Activated naive CD4-positive, alpha-beta T cell treated with anti-CD3 and anti-CD28 coated beads, Interleukin-2, amount 50 U/mL, for 24 hours (primary cell): Measurements from ENCODE around the gene INVS.
"Not testable (repeated sequence)": the region's sequence is repeated elsewhere in the genome, so short reads cannot be mapped to it uniquely, and the experiment has no call there.

Experiments
- H3K27ac Mint-ChIP-seq: one replicate; pipeline ENCODE4 v1.8.0; 2021; ENCODE audit warnings: mild to moderate bottlenecking, mixed read lengths
- H3K27me3 Mint-ChIP-seq: one replicate; pipeline ENCODE4 v1.8.0; 2021; ENCODE audit warnings: mixed read lengths
- H3K36me3 Mint-ChIP-seq: one replicate; pipeline ENCODE4 v1.8.0; 2021; ENCODE audit warnings: mixed read lengths
- H3K4me1 Mint-ChIP-seq: one replicate; pipeline ENCODE4 v1.8.0; 2021; ENCODE audit warnings: mixed read lengths
- H3K4me3 Mint-ChIP-seq: one replicate; pipeline ENCODE4 v1.8.0; 2021; ENCODE audit warnings: mild to moderate bottlenecking, mixed read lengths
- H3K9me3 Mint-ChIP-seq: one replicate; pipeline ENCODE4 v1.8.0; 2021; ENCODE audit warnings: mixed read lengths

Gene INVS

GRCh38 chr9:100222674-100223073 lies 123.6 kb downstream of the INVS start:
- Mint-ChIP-seq H3K27ac (no peak overlapping the region), H3K4me1 (no peaks in the 10 kb centered on the region), H3K4me3 (no peak overlapping the region), H3K27me3 (no peaks in the 10 kb centered on the region), H3K36me3 (peaks cover 3% of the 10 kb centered on the region), H3K9me3 (no peaks in the 10 kb centered on the region)

DNA sequence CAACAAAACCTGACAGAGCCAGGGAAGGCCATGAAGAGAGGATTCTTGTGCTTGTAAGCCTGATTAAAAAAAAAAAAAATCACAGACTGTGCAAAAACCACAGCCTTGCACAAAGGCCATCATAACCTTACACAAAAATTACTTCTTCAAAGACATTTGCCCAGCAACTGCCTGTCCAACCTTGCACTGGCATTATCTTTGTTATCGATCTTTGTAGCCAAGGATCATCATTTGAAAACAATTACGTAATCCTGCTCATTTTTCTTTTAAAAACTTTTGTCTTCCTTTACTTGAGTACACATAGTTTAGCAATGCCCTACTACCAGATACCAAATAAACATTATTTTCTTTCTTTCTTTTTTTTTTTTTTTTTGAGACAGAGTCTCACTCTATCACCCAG lies 128.6 kb downstream of the INVS start:
- no peaks in the 10 kb centered on the region for H3K4me1 Mint-ChIP-seq
- no peak overlapping the region for H3K4me3 Mint-ChIP-seq
- H3K27ac Mint-ChIP-seq: no peak overlapping the region
- H3K36me3 Mint-ChIP-seq: peaks cover 22% of the 10 kb centered on the region
- no peaks in the 10 kb centered on the region for H3K27me3 Mint-ChIP-seq
- H3K9me3 Mint-ChIP-seq: no peaks in the 10 kb centered on the region

GRCh38 chr9:100228352-100228869 lies 129.4 kb downstream of the INVS start:
- Mint-ChIP-seq H3K4me3 (no peak overlapping the region), H3K4me1 (no peaks in the 10 kb centered on the region), H3K36me3 (peaks cover 27% of the 10 kb centered on the region), H3K27ac (no peak overlapping the region), H3K27me3 (no peaks in the 10 kb centered on the region), H3K9me3 (no peaks in the 10 kb centered on the region)

DNA sequence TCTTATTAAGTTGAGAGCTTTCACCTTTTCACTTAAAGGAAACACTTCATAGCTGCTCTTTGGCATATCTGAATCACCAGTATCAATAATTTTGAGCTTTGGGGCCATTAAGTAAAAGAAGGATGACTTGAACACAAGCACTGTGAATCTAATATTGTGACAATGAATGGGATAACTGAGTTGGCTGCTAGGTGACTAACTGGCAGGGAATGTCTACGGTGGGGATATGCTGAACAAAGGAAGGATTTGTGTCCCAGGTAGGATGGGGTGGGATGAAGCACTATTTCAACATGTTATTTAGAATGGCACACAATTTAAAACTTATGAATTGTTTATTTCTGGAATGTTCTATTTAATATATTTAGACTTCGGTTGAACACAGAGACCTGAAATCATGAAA lies 130.1 kb downstream of the INVS start:
- peaks cover 34% of the 10 kb centered on the region for H3K36me3 Mint-ChIP-seq
- H3K4me1 Mint-ChIP-seq: no peaks in the 10 kb centered on the region
- H3K27me3 Mint-ChIP-seq: no peaks in the 10 kb centered on the region
- no peak overlapping the region for H3K4me3 Mint-ChIP-seq
- H3K27ac Mint-ChIP-seq: no peak overlapping the region
- no peaks in the 10 kb centered on the region for H3K9me3 Mint-ChIP-seq

DNA sequence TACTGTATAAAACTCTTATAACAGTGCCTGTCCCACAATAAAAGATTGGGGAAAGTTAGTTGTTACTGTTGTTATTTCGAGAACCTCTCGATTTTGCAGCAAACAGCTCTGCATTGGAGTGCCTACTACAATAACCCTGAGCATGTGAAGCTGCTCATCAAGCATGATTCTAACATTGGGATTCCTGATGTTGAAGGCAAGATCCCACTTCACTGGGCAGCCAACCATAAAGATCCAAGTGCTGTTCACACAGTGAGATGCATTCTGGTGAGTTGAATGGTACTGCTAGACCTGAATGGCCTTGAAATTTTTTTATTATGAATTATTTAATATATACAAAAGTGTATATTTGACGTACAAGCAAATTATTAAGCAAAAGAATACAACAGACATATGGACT lies 130.5 kb downstream of the INVS start:
- Mint-ChIP-seq H3K27ac (no peak overlapping the region), H3K4me1 (no peaks in the 10 kb centered on the region), H3K4me3 (no peak overlapping the region), H3K9me3 (no peaks in the 10 kb centered on the region), H3K27me3 (no peaks in the 10 kb centered on the region), H3K36me3 (peaks cover 38% of the 10 kb centered on the region)

DNA sequence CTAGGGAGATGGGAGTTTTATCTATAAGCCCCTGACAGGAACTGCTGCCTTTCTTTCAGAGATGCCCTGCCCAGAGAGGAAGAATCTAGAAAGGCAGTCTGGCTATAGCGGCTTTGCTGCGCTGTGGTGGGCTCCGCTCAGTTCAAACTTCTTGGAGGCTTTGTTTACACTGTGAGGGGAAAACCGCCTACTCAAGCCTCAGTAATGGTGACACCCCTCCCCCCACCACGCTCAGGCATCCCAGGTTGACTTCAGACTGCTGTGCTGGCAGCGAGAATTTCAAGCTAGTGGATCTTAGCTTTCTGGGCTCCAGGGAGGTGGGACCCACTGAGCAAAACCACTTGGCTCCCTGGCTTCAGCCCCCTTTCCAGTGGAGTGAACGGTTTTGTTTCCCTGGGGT lies 137.9 kb downstream of the INVS start:
- H3K4me1 Mint-ChIP-seq, H3K27ac Mint-ChIP-seq, H3K27me3 Mint-ChIP-seq, H3K4me3 Mint-ChIP-seq: not testable (repeated sequence)
- Mint-ChIP-seq H3K36me3 (peaks cover 56% of the 10 kb centered on the region), H3K9me3 (peaks cover 10% of the 10 kb centered on the region)

- Mint-ChIP-seq H3K36me3 (peaks cover 40% of the 10 kb centered on the region), H3K27me3 (no peaks in the 10 kb centered on the region), H3K4me1 (no peaks in the 10 kb centered on the region), H3K4me3 (no peak overlapping the region), H3K27ac (no peak overlapping the region), H3K9me3 (peaks cover 10% of the 10 kb centered on the region)
These were observed 141.5 kb downstream of the INVS start for GRCh38 chr9:100240512-100240911.

GRCh38 chr9:100267211-100267610 lies 168.2 kb downstream of the INVS start:
- Mint-ChIP-seq H3K4me1 (peaks cover 3% of the 10 kb centered on the region), H3K4me3 (no peak overlapping the region), H3K27me3 (no peaks in the 10 kb centered on the region), H3K27ac (no peak overlapping the region), H3K9me3 (no peaks in the 10 kb centered on the region), H3K36me3 (peaks cover 21% of the 10 kb centered on the region)

DNA sequence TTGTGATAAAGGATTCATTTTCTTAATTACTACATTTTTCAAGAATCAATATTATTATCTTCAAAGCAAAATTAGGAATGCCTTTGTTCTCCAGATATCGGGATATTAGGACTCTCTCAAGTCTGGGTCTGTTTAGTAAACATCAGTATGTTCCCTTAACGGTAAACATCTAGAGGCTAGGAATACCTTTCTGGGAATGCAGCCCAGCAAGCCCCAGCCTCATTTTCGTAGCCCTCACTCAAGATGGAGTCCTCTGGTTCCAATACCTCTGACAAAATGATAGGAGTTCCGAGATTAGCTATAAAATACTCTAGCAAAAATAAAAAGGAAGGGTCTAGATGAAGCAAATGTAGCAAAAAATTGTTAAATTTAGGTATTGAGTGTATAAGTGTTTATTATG lies 169.2 kb downstream of the INVS start:
- no peaks in the 10 kb centered on the region for H3K9me3 Mint-ChIP-seq
- H3K27ac Mint-ChIP-seq: no peak overlapping the region

DNA sequence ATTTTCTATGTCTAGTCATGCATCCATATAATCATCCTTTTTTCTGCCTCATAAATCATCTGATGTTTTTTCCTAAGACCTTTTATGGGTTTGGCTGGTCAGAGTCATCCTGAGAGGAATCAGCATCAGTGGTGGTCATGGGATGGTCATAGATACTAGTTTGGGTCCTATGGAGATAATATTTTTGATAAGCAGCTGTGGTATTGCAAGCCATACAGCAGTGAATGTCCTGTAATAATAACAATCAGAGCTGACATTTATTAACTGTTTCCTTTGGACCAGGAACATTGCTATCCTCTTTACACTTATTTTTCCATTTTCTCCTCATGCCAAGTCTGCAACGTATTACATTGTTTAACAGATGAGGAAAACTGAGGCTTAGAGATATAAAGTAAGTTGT lies 170.6 kb downstream of the INVS start:
- H3K4me3 Mint-ChIP-seq: no peak overlapping the region
- peaks cover 16% of the 10 kb centered on the region for H3K36me3 Mint-ChIP-seq

More for the DNA sequence above, 169.2 kb downstream of the INVS start:
- no peaks in the 10 kb centered on the region for H3K27me3 Mint-ChIP-seq
- H3K36me3 Mint-ChIP-seq: peaks cover 22% of the 10 kb centered on the region
- peaks cover 3% of the 10 kb centered on the region for H3K4me1 Mint-ChIP-seq
- no peak overlapping the region for H3K4me3 Mint-ChIP-seq

GRCh38 chr9:100277166-100277979 lies 178.3 kb downstream of the INVS start:
- no peak overlapping the region for H3K4me3 Mint-ChIP-seq

More for the DNA sequence above, 170.6 kb downstream of the INVS start:
- Mint-ChIP-seq H3K27me3 (no peaks in the 10 kb centered on the region), H3K27ac (no peak overlapping the region), H3K9me3 (no peaks in the 10 kb centered on the region), H3K4me1 (no peaks in the 10 kb centered on the region)

DNA sequence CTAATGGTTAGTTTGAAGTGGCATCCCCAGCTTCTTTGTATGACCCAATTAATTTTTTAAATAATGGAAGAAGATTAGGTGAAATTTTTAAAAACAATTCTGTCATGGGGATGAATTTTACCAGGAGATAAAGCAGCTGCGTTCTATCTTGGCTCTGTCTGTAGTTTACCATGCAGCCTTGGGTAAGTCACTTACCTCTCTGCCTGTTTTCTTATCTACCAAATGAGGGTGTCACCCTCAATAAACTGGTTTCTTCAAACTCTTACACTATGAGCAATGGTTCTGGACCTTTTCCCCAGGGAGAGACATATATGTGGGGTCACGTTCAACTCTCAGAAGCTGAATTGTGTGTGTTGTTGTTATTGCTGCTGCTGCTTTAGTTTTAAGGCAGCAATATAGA lies 182.0 kb downstream of the INVS start:
- Mint-ChIP-seq H3K4me1 (no peaks in the 10 kb centered on the region), H3K4me3 (no peak overlapping the region)

More at GRCh38 chr9:100277166-100277979, 178.3 kb downstream of the INVS start:
- Mint-ChIP-seq H3K36me3 (peaks cover 23% of the 10 kb centered on the region), H3K4me1 (no peaks in the 10 kb centered on the region), H3K27ac (no peak overlapping the region), H3K27me3 (no peaks in the 10 kb centered on the region), H3K9me3 (no peaks in the 10 kb centered on the region)

DNA sequence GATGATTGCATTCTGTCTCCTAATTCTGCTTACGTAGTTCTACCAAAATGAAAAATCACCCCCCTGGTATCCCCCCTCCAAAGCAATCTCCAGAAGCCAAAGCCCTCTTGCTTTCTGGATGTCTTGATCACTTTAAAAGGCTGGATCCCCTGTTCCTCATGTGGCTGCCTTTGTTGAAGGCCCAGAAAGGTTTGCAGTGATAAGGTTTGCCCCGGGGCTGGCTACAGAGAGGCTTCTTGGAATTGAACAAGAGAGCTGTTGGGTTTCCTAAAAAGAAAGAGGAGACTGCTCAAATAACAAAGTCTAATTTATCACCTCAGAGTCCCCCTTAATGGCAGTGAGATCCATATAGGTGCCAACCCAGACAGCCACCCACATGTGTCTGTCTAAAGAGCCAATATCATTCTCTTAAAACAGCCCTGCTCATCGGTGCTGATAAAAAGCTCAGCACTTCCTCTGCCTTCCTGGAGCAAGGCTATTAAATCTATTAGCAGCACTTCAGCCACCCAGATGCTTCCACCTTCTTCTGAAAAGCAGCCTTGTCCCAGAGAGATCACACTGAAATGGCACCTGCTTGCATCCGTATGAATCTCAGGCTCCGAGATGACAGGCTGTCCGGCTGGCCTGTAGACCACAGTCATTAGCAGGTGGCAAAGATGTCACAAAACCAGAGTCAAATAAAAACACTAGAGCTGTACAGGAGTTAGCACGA lies 182.8 kb downstream of the INVS start:
- H3K9me3 Mint-ChIP-seq: peaks cover 9% of the 10 kb centered on the region
- H3K4me3 Mint-ChIP-seq: no peak overlapping the region
- no peaks in the 10 kb centered on the region for H3K4me1 Mint-ChIP-seq
- no peak overlapping the region for H3K27ac Mint-ChIP-seq
- H3K27me3 Mint-ChIP-seq: no peaks in the 10 kb centered on the region
- H3K36me3 Mint-ChIP-seq: peaks cover 44% of the 10 kb centered on the region

More for the DNA sequence above, 182.0 kb downstream of the INVS start:
- H3K27me3 Mint-ChIP-seq: no peaks in the 10 kb centered on the region
- no peak overlapping the region for H3K27ac Mint-ChIP-seq
- H3K9me3 Mint-ChIP-seq: peaks cover 9% of the 10 kb centered on the region
- H3K36me3 Mint-ChIP-seq: peaks cover 40% of the 10 kb centered on the region

DNA sequence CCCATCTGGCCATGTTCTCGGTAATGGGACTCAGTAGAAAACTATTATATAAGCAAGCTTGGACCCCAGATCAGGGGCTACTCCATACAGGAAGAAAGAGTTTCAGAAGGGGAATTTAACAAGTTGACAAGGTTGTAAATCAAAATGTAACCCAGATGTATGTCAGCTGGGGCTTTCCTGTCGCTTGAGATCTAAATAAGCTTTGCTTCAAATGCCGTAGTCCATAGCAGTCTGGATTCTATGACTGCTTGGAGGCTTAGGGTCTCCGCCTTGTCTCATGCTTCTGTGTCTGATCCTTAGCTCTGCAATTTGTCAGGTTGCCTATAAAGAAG lies 183.3 kb downstream of the INVS start:
- Mint-ChIP-seq H3K9me3 (peaks cover 9% of the 10 kb centered on the region), H3K4me1 (no peaks in the 10 kb centered on the region), H3K27me3 (no peaks in the 10 kb centered on the region), H3K27ac (no peak overlapping the region), H3K4me3 (no peak overlapping the region), H3K36me3 (peaks cover 48% of the 10 kb centered on the region)

DNA sequence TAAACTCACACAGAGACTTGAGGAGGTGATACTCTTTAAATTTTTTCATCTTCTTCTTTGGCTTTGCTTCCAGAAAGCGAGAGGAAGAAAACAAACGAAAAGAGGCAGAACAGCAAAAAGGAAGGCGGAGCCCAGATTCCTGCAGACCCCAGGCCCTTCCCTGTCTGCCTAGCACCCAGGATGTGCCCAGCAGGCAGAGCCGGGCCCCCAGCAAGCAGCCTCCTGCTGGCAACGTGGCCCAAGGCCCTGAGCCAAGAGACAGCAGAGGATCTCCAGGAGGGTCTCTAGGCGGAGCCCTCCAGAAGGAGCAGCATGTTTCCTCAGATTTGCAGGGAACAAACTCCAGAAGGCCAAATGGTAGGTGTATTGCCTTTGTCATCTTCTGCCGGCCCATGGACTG lies 185.2 kb downstream of the INVS start:
- H3K4me1 Mint-ChIP-seq: no peaks in the 10 kb centered on the region

GRCh38 chr9:100285080-100285479 lies 186.0 kb downstream of the INVS start:
- H3K36me3 Mint-ChIP-seq: peaks cover 57% of the 10 kb centered on the region
- peaks cover 19% of the 10 kb centered on the region for H3K9me3 Mint-ChIP-seq
- H3K4me1 Mint-ChIP-seq: no peaks in the 10 kb centered on the region
- no peak overlapping the region for H3K4me3 Mint-ChIP-seq
- no peaks in the 10 kb centered on the region for H3K27me3 Mint-ChIP-seq
- H3K27ac Mint-ChIP-seq: no peak overlapping the region

More for the DNA sequence above, 185.2 kb downstream of the INVS start:
- no peak overlapping the region for H3K27ac Mint-ChIP-seq
- peaks cover 15% of the 10 kb centered on the region for H3K9me3 Mint-ChIP-seq
- H3K27me3 Mint-ChIP-seq: no peaks in the 10 kb centered on the region
- H3K4me3 Mint-ChIP-seq: no peak overlapping the region
- H3K36me3 Mint-ChIP-seq: peaks cover 56% of the 10 kb centered on the region
